HG03025 (cell line): ENCODE data around the gene NRXN3.

Source experiments
- ATAC-seq: cut with Tn5 transposase; IDR thresholded peaks from one replicate; pipeline ENCODE4 v1.9.1; 2021; ENCODE audit warnings: mild to moderate bottlenecking, moderate library complexity; ENCODE audit not compliant: unreplicated experiment, low FRiP score

NRXN3 gene

DNA sequence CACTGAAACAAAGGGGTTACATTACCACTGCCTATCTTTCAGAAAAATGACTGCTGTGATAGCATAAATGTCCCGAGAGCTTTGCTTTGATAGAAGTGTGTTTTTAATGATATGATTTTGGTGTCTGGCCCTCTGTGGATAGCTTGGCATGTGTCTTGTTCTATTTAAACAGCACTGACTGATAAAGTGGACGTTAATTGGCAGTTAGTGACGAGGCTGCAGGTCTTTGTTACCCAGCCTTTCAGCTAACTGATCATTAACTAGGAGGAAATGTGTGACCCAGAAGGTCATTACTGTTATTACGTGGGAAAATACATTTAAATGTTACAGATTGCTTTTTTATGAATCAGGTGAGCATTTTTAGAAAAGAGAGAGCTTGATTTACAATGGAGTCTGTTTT, 1612.9 kb downstream of the NRXN3 start:
- no peak for ATAC-seq

DNA sequence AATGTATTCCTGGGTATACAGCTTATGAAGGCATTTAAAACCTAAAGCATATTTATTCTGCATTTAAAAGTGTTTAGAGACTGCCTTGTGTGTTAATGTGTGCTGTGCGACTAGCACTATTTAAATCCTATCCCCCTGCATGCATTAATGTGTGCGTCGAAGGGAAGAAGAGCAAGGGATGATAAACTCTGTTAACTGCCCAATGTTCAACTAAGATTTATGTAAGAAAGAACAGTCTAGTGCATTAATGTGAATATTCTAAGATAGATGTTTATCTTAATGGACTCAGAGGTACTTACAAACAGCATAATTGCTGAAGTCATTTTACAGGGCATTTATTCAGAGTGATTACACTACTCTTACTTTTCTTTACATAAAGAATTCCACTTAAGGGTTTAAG, 1616.3 kb downstream of the NRXN3 start:
- ATAC-seq: no peak

DNA sequence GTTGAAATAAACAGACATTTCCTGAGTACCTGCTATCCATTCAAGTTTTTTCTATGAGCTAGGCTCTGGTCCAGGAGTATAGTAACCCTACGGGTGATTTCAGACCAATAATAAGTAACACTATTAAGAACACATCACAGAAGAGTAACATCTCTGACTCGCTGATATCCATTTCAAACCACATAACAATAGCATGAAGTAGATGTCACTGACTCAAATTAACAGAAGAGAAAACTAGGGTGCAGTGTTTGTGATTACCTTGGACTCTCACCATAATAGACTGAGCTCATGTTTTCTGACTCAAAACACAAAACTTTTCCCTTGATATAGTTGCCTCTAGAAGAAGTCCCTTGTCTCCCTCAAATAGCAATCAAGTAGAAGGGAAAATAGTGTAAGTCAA, 1618.2 kb downstream of the NRXN3 start:
- no peak for ATAC-seq

DNA sequence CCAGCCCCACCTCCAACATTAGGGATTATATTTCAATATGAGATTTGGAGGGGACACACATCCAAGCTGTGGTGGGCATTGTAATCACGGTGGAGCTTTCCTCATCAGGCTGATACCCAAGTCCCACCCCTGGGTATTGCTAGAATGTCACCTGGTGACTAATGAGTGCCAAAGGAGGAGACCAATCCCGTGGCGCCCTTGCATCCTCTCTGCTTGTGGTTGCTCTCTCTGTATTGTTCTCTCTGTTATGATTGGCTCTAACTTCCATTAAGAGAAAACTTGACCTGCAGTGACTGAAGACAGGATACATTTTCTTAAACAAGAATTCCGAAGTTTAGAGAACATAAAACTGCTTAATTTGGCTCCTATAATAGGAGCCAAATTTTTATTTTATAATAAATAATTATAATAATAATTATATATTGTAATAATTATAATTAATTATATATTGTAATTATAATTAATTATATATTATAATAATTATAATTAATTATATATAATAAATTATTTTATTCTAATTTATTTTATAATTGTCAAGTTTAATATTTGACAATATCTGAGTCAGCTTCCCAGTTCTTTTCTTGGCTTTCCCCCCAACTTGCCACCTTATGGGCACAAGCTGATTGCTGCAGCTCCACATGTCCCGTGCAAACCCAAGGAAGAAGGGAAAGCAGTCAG, 1621.0 kb downstream of the NRXN3 start:
- no peak for ATAC-seq

DNA sequence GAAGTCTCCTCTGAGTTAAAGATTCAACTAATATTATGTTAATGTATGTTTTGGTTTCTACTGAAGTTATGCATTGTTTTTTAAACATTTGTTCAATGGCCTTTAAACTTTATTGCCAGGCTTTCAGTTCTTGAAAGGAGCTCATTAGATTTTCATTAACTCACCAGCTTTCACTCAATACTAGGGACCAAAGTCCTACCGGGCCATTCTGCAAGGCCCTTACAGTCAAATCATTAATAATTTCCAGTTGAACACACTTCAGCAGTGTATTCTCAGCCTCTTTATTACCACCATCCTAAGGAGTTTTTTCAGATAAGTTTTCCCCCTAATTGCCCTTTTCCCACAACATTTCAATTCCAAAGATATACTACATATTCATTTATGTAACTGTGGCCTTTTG, 1631.9 kb downstream of the NRXN3 start:
- ATAC-seq: no peak

DNA sequence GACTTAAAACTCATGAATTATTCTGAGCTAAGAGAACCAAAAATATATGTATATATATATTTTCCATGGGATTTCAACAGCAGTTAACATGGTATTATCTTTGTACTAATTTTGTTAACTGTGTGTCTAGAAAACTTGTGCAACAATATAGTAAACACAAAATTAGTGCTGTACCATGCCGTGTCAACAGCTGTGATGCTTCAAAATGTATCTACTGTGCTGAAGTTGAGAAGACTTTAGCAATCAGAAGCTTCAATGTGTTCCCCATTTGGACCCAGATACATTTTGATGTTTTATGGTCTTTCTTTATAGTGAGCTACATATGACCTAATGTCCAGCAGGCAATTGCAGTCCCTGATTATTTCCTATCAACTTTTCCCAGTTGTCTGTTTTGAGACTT, 1635.5 kb downstream of the NRXN3 start:
- ATAC-seq: no peak

DNA sequence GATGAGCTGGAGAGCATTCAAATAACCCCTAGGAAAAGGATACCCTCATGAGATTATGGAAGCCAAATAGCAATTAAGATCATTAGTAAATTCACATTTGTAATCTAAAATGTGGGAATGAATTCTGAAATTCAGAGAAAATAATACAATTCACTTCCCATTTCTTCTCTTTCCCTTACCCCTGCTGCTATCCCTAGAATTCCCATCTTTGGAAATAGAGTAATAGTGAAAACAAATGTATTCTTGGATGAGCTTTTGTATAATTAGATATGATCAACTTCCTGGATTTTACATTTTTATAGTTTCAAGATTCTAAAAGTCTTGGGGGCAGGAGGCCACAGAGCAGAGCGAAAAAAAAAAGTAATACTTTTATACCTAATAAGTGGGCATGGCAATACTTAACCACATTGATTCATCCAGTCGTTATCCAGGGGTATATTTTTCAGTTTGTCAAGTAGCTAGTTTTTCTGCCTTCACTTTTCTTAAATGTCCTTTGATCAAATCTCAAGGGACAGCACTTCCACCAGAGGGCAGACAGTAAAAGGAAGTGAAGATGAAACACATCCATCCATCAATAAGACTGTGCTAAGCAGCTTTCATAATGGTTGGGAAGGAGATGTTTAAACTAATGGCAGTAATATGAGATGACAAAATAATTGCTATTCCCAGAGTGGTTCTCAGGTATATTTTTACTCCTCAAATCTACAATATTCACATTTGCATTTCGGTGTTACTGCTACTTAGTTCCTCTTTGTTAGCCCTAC, 1639.9 kb downstream of the NRXN3 start:
- no peak for ATAC-seq

DNA sequence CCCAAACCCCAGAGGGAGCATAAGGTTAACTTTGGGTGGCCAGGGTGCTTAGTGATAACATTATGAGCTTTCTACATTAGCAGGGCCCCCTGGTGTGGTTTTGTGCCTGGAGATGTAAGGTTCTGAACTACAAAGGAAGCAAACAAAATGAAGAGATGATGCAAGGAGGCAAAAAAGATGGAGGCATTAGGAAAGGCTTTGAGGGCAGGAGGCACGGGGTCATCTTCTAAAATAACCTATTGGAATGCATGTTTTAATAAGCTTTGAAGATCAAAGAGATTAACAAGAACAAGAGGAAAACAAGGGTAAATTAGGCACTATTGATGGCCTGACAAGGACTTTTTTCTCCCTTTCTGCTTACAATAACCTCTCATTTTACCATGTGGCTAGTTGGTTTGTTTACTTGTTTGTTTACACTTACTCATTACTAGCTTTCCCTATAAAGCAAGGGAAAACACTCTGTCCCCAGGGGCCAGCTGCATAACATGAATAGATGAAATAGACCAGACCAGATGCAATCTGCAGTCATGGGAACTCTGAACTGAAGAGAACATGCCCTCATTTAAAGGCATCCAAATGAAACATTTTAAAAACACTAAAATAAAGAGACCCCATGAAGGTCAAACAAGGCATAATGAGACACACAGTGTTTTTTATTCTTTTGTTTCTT, 1650.8 kb downstream of the NRXN3 start:
- ATAC-seq: no peak

DNA sequence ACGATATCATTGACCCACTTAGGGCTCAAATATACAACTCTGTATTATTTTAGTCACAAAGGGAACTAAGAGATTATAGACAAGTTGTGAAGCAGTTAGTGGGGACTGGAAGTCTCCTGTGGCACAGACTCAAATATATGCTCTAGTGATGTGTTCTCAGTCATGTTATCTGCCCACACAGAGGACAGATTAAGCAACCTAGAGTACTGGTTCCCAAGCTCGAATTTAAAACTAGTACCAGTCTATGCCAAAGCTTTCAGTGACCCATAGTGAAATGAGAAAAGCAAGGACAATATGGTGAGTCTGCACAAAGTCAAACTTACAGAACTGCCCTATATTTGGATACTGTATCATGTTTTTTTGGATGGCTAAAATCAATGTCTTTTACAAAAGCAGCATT, 1651.9 kb downstream of the NRXN3 start:
- no peak for ATAC-seq

DNA sequence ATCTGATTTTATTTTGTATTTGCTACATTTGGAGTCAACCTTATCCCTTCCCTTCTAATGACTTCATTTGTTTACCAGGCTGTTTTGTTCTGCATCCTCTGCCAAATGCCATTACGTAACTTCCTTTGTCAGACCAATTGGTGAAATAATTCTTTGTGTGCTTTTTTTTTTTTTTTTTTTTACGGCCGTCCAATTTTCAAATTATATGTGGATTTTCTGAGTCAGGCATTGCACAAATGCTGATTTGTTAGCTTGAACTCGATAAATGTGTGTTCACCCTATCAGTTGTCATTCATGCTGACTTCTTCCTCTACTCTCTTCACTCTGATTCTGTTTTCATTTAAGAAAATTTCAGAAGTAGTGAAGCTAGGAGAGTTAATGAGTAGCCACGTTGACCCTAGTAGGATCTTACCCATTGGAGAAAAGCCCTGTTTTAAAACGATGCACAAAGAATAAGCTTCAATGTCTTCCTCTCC, 1654.9 kb downstream of the NRXN3 start:
- ATAC-seq: no peak

DNA sequence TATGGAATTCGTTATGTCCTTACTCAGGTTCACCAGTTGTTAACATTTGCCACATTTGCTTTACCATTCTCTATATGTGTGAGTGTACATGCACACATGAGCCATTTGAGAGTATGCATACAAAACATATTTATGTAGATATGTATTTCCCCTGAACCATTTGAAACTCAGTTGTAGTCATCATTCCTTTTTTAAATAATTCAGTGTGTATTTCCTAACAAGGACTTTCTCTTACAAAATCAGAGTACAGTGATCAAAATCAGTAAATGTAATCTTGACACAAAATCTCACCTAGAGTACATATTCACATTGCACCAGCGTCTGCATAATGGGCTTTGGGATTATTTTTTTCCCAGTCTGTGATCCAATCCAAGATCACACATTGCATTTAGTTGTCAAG, 1656.2 kb downstream of the NRXN3 start:
- no peak for ATAC-seq

DNA sequence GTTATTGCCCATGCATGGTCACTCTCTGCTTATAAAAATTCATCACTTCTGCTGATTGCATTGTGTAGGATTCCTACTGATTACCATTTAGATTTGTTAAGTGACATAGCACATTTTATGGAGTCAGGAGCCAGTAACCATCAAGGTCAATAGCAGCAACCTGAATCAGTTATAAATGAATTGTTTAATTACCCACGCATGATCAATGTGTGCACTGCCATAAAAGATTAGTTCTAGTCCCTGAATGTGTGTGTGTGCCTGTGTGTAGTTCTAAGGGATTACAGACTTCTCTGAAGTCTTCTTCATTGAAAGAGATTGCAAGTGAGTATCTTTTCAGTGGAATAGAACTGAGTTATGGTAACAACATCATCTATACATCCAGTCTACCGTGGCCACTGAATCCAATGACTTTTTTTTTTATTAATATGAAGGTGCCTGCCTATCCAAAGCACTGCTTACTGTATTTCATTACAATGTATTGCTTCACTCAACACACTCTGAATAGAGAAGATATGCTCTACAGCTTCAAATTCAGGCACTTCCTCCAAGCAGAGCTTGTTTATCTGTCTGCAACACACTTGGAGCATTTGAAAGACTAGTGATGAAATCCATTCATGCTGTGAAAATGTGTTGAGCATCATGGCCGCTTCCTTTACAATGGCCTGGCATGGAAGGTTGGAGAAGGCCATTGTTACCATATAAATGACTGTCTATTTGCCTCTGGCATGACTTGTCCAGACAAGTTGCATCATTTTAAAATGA, 1659.4 kb downstream of the NRXN3 start:
- ATAC-seq: no peak

DNA sequence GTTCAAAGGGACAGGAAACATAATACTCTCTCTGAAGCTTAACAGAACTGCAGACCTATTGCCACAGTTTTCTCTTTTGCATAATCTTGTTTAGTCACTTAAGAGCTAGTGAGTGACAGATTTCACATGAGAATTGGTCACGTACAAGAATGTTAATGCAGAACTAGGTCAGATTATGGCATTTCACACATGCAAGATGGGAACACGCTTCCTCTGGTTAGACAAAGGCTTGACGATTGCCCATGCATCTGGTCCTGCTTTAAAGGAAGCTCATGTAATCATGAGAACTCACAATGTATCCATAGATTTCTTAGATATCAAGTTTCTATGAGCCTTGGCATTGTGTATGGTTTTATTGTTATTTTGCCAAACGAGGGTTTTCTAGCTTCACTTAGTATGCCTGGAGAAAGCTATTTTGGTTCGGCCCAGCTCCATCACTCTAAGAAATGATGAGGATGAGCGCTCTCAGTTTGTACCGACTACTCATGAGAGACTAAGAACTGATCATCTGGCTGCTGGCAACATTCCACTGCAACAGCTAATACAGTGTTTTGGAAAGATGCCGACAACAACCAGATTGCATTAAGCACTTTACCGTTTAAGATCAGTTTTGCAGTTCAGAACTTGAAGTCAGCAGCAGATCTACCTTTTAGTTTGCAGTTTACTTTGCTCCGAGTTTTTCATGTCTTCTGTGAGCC, 1661.2 kb downstream of the NRXN3 start:
- ATAC-seq: no peak

DNA sequence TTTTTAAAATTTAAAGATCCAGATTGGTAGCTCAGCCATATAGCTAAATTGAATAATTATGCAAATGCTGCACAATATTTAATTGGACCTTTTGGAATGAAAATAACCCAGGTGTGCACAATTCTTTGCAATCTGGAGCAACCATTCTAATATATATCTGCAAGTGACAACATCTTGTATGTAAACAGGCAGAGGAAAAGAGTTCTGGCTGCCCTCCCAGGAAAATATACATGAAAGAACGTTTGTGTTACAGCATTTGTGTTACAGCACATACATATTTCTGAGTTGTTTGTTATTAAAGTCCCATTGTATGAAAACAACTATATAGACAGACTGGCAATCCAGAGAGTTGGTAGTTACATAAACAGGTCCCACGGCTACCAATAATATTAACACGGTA, 1663.6 kb downstream of the NRXN3 start:
- no peak for ATAC-seq

DNA sequence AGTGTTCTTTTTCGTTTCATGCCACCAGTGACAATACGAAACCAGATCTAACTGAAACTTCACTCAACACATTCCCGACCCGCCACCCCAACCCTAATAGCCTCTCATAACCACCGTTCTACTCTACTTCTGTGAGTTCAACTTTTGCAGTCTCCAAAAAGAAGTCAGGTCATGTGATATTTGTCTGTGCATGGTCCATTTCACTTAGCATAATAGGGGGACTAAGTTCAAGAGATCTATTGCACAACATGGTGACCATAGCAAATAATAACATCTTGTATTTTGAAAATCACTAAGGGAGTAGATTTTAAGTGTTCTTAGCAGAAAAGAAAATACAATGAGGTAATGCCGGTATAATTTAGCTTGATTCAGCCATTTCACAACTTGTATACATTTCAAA, 1664.7 kb downstream of the NRXN3 start:
- ATAC-seq: no peak

DNA sequence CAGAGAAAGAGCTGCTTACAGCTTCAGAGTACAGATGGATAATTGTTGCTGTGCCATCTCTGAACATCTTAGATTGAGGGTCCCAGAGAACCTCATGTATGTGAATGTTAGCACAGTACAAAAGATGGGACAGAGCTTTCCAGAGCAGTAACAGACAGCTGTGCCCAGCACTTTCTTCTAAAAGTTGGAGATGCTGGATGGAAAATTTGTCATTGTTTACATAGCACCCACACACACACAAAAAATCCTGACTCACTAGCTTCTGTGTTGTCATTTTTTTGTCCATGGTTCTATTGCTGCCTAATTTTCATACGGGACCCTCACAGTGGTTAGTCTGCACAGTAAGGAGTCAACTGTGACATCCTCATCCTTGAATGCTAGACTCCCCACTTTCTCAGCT, 1666.4 kb downstream of the NRXN3 start:
- no peak for ATAC-seq

DNA sequence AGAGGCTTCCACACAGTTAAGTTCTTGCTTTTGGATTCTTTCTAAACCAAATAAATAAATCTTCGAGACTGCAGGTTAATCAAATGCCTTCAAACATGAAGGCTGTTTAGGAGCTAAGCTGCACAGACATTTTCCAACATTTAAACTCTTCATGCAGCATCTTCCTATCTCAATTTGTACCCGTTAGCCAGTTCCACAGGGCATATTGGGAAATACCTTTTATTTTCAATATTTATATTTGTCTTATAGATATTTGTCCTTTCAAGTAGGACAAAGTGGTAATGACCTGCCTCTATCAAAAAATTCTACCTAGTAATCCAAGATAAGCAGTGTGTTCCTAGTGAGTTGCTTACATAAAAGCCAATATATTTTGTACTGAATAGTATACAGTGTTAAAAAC, 1667.5 kb downstream of the NRXN3 start:
- no peak for ATAC-seq

DNA sequence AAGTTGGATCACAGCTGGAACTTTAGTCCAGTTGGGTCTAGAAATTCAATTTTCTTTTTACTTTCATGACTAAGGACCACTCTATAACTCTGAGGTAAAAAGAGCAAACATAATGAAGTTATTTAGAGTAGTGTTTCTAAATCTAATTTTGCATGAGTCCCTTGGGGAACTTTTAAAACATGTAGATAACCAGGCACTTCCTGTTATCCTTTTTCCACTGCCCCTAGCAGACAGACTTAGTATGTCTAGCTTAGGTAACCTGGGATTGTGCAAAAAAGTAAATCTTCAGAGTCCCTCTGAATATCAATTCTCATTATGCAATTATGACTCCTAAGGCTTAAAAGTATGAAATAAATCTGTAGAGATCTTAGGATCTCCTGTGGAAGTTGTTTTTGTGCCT, 1669.9 kb downstream of the NRXN3 start:
- ATAC-seq: no peak

DNA sequence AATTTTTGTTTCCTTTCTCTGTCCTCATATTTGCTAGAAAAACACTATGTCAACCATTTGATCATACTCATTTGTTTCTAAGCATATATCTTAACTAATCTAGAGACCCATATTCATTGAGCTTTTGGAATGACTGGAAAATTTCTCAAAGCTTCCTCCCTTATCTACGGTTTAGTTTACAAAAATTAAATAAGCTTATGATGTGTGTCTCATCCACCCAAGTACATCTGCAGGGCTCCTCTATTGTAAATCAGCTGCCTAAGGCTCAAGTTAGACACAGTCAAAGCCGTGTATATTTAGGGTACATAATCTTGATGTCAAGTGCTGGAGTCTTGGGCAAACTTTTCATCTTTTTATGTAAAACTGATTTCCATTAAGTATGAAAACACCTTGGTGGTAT, 1670.7 kb downstream of the NRXN3 start:
- ATAC-seq: no peak

DNA sequence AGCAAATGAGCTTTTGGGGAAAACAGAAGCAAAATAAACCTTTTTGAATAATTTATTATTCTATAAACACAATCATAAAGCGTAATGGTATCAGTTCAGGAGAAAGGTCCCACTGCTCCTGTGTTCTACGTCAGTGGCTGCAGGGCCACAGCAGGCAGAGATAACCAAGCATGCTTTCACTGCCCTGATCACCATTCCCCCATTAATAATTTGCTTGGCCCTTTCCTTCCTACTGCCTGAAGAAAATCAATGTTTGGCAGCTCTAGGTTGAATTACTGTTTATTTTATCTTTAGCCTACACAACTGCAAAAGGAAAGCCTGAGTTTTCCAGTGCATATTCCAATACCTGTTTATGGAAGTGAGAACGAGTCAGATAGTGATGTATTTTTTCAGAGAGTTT, 1671.3 kb downstream of the NRXN3 start:
- no peak for ATAC-seq
